Nephron (organoid): Measurements from ENCODE around the gene HADH.
"Not testable (repeated sequence)": the region's sequence is repeated elsewhere in the genome, so short reads cannot be mapped to it uniquely, and the experiment has no call there.

ENCODE experiments used
- H3K27ac Mint-ChIP-seq, 3 experiments: 2 replicates each; pipeline ENCODE4 v1.8.0; 2020; ENCODE audit warnings: mixed read lengths in 3 of 3, mild to moderate bottlenecking in 2 of 3, moderate library complexity in 1 of 3
- H3K27me3 Mint-ChIP-seq: 2 replicates; pipeline ENCODE4 v1.8.0; 2021; ENCODE audit warnings: low read depth, mild to moderate bottlenecking, moderate library complexity, mixed read lengths
- H3K36me3 Mint-ChIP-seq: 2 replicates; pipeline ENCODE4 v1.8.0; 2020; ENCODE audit warnings: low read depth, mixed read lengths
- H3K4me1 Mint-ChIP-seq: 2 replicates; pipeline ENCODE4 v1.8.0; 2020; ENCODE audit warnings: mixed read lengths
- H3K4me3 Mint-ChIP-seq, 3 experiments: 2 replicates each; pipeline ENCODE4 v1.8.0; 2020; ENCODE audit warnings: mild to moderate bottlenecking in 3 of 3, mixed read lengths in 3 of 3, moderate library complexity in 2 of 3
- H3K9me3 Mint-ChIP-seq: 2 replicates; pipeline ENCODE4 v1.8.0; 2020; ENCODE audit warnings: mixed read lengths
- TF ChIP-seq, protein P1 (sequence below), 3 experiments: fragments of 200-600 bp; sonication (generic); IDR thresholded peaks; one replicate each; pipeline ENCODE4 v1.5.0; 2021; ENCODE audit warnings: antibody characterized with exemption in 3 of 3; ENCODE audit not compliant: unreplicated experiment in 3 of 3

Gene HADH

GRCh38 chr4:108007984-108008383, 18.3 kb downstream of the HADH start:
- no peak overlapping the region for H3K27ac Mint-ChIP-seq
- TF ChIP-seq, protein P1, sequence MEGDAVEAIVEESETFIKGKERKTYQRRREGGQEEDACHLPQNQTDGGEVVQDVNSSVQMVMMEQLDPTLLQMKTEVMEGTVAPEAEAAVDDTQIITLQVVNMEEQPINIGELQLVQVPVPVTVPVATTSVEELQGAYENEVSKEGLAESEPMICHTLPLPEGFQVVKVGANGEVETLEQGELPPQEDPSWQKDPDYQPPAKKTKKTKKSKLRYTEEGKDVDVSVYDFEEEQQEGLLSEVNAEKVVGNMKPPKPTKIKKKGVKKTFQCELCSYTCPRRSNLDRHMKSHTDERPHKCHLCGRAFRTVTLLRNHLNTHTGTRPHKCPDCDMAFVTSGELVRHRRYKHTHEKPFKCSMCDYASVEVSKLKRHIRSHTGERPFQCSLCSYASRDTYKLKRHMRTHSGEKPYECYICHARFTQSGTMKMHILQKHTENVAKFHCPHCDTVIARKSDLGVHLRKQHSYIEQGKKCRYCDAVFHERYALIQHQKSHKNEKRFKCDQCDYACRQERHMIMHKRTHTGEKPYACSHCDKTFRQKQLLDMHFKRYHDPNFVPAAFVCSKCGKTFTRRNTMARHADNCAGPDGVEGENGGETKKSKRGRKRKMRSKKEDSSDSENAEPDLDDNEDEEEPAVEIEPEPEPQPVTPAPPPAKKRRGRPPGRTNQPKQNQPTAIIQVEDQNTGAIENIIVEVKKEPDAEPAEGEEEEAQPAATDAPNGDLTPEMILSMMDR (IDR thresholded peaks at IDR 0.05; ENCODE audit: unreplicated experiment in 3 of 3), result no peak
- H3K4me1 Mint-ChIP-seq, result peaks cover 11% of the 10 kb centered on the region
- H3K27me3 Mint-ChIP-seq, result no peaks in the 10 kb centered on the region
- H3K4me3 Mint-ChIP-seq, result no peak overlapping the region
- H3K36me3 Mint-ChIP-seq, result peaks cover 69% of the 10 kb centered on the region
- peaks cover 2% of the 10 kb centered on the region for H3K9me3 Mint-ChIP-seq

DNA sequence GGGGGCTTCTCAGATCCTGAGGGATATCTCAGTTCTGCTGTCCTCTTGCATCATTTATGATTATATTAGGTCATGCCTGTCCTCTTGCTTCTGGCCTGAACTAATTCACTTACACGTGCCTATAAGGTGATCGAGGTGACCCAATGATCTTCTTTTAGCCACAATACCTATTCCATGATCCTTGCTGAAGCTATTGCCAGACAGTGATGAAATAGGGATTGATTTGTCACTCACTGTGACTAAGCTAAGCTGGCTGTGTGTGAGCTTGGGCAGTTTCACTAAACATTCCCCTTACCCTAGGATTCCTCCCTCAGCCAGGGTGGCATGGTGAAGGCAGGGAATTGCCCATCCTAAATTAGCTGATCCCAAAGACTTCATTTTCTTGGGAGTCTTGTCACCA, 19.0 kb downstream of the HADH start:
- H3K4me1 Mint-ChIP-seq, result peaks cover 11% of the 10 kb centered on the region
- no peaks in the 10 kb centered on the region for H3K27me3 Mint-ChIP-seq
- H3K36me3 Mint-ChIP-seq, result peaks cover 68% of the 10 kb centered on the region
- TF ChIP-seq, protein P1 (IDR thresholded peaks at IDR 0.05; ENCODE audit: unreplicated experiment in 3 of 3), result no peak
- peaks cover 2% of the 10 kb centered on the region for H3K9me3 Mint-ChIP-seq
- H3K4me3 Mint-ChIP-seq, result no peak overlapping the region
- H3K27ac Mint-ChIP-seq, result no peak overlapping the region

DNA sequence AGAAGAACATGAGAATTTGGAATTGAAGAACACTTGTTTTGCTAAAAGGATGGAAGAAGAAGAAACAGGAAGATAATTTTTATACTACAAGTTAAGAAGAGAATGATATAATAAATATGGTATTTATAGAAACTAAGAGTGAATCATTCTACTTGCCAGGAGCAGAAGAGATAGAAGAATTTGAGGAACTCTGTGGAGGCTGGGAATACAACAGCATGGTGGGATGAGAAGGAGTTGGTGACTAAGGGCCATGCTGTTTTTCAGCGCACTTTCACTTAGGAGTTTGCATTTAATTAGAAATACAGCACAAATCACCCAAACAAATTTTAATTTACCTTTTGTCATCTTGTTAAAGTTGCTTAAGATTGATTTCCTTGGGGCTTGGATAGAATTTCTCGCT, 20.5 kb downstream of the HADH start:
- Mint-ChIP-seq H3K4me3 (no peak overlapping the region), H3K9me3 (peaks cover 2% of the 10 kb centered on the region), H3K4me1 (peaks cover 7% of the 10 kb centered on the region), H3K36me3 (peaks cover 76% of the 10 kb centered on the region), H3K27me3 (no peaks in the 10 kb centered on the region), H3K27ac (no peak overlapping the region)
- TF ChIP-seq, protein P1 (IDR thresholded peaks at IDR 0.05; ENCODE audit: unreplicated experiment in 3 of 3), result no peak

DNA sequence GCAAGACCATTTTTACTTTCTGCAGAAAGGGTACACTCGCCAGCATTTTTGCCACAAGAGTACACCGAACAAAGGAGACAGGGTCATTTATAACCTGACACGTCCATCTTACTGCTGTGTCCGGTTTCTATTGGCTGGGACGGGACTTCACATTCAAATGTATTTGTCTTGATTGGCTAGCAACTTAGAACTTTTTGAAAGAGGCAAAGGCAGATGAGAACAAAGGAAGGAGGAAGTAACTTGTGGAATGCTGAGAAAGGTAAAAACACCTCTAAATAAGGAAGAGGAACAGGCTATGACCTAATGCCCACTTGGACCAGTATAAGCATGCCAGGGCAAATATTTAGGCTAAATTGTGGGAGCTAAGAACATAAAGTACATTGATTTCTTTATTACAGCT, 22.7 kb downstream of the HADH start:
- H3K27ac Mint-ChIP-seq, H3K9me3 Mint-ChIP-seq, H3K4me1 Mint-ChIP-seq, H3K27me3 Mint-ChIP-seq, H3K4me3 Mint-ChIP-seq: not testable (repeated sequence)
- peaks cover 75% of the 10 kb centered on the region for H3K36me3 Mint-ChIP-seq

- no peaks in the 10 kb centered on the region for H3K4me1 Mint-ChIP-seq
Measured at GRCh38 chr4:108013327-108013726, 23.6 kb downstream of the HADH start.

DNA sequence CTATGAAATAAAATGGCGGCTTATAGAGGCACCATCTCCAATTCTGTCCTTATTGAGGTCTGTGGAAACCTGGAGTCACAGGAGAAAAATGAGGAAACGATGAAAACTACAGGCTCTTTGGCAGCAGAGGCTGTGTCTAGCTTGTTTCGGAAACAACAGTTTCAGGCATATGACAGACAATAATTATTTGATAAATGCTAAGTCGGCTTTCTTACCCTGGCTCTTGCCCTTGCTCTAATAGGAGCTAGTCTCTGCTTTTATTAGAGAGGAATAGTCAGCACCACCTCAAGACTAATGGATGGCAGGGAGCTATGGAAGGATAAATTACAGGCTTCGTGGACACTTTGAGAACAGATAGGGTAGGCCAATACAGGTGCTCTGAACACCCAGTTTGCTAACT, 24.3 kb downstream of the HADH start:
- H3K36me3 Mint-ChIP-seq, result peaks cover 61% of the 10 kb centered on the region
- no peaks in the 10 kb centered on the region for H3K27me3 Mint-ChIP-seq
- TF ChIP-seq, protein P1 (IDR thresholded peaks at IDR 0.05; ENCODE audit: unreplicated experiment in 3 of 3), result no peak
- H3K4me1 Mint-ChIP-seq, result no peaks in the 10 kb centered on the region
- H3K4me3 Mint-ChIP-seq, result no peak overlapping the region
- no peaks in the 10 kb centered on the region for H3K9me3 Mint-ChIP-seq
- H3K27ac Mint-ChIP-seq, result no peak overlapping the region

More at GRCh38 chr4:108013327-108013726, 23.6 kb downstream of the HADH start:
- peaks cover 2% of the 10 kb centered on the region for H3K9me3 Mint-ChIP-seq
- no peak overlapping the region for H3K27ac Mint-ChIP-seq
- no peaks in the 10 kb centered on the region for H3K27me3 Mint-ChIP-seq
- TF ChIP-seq, protein P1 (IDR thresholded peaks at IDR 0.05; ENCODE audit: unreplicated experiment in 3 of 3), result no peak
- H3K36me3 Mint-ChIP-seq, result peaks cover 68% of the 10 kb centered on the region
- H3K4me3 Mint-ChIP-seq, result no peak overlapping the region
